IPS-NIHi7 (cell line): ENCODE results near the gene OR4E2.
A peak's percentile ranks its signal among the peaks of the same experiment; 100 is the strongest.
"Not testable (repeated sequence)": the region's sequence is repeated elsewhere in the genome, so short reads cannot be mapped to it uniquely, and the experiment has no call there.

Experiments used
- DNase-seq: peaks from one replicate; pipeline ENCODE4 v3.0.0; 2012; ENCODE audit warnings: mixed read lengths; ENCODE audit errors: extremely low spot score

The OR4E2 gene, protein sequence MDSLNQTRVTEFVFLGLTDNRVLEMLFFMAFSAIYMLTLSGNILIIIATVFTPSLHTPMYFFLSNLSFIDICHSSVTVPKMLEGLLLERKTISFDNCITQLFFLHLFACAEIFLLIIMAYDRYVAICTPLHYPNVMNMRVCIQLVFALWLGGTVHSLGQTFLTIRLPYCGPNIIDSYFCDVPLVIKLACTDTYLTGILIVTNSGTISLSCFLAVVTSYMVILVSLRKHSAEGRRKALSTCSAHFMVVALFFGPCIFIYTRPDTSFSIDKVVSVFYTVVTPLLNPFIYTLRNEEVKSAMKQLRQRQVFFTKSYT

GRCh38 chr14:21653331-21653885 is at the start of gene OR4E2:
Gene OR4E2, plus strand, starts transcription at chr14:21653835. Its CDS starts 11,248 bp downstream, at chr14:21665083.
- no peak for DNase-seq

- DNase-seq: no peak
Measured at GRCh38 chr14:21612324-21612723, 41.3 kb upstream of the OR4E2 start.

DNA sequence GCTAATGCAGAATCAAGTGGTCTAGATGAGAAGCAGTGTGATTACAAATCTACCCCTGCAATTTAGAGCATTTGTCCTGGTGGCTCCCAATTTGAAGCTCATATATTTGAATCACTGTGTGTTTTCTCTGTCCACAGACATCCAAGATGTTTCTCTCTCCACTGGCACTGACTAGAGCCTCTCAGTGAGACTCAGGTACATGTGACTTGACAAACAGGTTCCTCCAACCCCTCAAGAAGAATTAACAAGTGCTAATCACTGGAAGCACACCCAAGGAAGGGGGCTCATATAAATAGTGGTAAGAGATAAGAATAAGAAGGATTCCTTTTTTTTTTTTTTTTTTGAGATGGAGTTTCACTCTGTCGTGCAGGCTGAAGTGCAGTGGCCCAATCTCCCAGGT is 39.4 kb upstream of the OR4E2 start:
- peak; percentile 45 for DNase-seq

DNA sequence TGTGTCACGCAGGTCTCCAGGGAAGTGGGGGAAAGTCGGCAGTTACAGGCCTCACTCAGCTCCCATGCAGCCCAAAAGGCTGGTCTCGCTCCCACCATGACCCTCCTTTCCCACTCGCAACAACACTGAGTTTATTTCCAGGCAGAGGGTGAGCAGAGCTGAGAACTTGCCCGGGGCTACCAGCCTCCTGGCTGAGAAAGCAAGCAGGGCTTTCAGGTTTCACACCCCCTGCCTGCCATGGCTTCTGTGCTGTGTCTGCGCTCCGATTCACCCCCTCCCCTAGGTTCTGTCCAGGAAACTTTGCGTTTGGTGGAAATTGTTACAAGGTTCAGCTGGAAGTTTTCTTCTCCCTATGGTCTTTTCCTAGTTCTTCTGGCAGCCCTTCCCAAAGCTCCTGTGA is 36.0 kb upstream of the OR4E2 start:
- DNase-seq: no peak

GRCh38 chr14:21626491-21627230 is 27.0 kb upstream of the OR4E2 start:
- no peak for DNase-seq

GRCh38 chr14:21630503-21630902 is 23.1 kb upstream of the OR4E2 start:
- not testable (repeated sequence) for DNase-seq

DNA sequence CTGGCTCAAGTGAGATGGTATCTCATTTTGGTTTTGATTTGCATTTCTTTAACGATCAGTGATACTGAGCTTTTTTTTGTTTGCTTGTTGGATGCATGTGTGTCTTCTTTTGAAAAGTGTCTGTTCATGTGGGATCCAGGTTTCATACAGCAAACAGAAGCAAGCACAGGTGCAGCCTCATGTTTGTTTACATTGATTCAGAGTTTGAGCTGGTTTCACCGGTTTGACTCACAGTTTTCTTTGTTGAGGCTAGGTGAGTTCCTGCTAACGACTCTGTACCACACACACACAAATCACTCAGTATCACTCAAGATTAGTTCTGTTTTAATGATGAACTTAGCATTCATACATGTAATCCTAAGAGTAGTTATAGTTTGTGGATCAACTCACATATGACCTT is 22.6 kb upstream of the OR4E2 start:
- no peak for DNase-seq

DNA sequence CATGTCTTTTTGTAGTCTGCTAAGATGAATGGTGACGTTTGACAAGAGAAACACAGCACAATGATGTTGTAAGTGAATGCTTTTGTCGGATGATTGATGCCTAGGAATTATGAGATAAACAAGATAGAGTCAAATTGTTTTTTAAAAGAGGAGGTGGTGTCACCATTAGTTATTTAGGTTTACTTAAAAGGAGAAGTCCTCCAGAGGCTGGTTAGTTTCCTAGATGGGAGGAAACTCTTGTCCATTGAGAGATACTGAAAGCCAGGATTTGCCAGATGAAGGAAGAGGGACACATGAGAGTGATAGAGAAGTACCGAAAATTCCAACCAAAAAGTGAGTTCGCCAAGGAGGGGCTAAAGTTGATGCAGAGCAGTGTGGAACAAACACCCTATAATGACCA is 18.8 kb upstream of the OR4E2 start, which contains the start of gene OR10G2:
Gene OR10G2, minus strand, starts transcription at position 101 of the 400 bp plus-strand sequence. Its CDS starts 98 bp downstream, at position 3.
- no peak for DNase-seq

DNA sequence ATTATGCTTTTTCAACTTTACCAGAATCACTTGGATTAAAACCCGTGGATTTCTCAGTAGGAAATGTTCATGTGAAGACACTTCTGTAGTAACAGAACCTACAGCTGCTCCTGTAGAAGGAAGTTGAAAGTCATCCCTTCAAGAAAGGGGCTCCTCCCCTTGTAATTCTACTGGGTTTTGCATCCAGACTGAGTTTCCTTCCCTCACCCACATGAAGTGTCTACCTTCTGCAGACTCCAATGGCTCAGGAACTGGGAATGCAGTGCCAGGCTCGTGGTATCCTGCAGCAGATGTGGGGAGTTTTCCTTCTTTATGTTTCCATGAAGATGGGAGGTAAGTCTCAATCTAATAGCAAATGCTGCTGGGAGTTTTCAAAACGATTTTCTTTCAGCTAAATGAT is 11.0 kb upstream of the OR4E2 start:
- DNase-seq: no peak

- no peak for DNase-seq
Measured at GRCh38 chr14:21643407-21643806, 10.2 kb upstream of the OR4E2 start.

DNA sequence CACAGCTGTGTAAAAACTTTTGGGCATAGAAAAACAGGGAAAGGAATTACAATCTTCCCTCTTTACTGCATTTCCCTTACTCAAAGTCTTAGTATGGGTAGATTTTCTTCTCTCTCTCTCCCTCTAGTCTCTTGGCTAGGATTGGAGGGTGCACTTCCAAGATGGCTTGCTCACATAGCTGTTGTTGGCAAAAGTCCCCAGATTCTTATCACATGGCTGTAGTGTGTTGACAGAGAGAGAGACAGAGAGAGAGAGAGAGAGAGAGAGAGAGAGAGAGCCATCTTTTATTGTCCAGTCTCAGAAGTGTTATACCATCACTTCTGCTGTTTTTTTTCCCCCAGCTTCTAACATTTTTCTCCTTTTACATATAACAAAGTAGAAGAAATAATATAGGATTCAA is 6.3 kb upstream of the OR4E2 start:
- no peak for DNase-seq

DNA sequence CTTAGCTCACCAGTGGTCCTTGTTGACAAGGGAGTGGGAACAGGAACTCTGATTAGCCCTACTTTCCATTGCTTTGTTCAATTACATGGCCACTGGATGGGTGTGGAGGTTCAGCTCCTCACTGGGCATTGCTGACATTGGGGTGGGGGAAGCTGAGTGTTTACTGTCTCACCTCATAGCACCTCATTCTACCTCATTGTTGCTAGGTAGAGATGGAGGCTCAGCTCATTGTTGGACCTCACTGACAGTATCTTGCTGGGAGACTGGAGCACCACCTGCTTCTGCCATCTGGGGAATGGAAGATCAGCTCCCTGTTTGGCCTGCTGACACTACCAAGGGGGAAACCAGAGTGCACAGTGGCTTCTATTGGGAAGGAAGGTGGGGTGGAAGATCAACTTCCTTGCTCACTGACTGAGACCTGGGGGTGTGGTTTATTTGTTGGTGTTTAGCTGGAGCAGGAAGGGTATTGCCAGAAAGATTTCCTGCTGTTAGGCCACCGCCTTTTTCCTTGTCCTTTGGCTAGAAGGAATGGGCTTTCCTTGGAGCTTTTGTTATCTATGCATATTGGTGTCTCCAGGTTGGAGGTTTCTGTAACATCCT is 1.3 kb upstream of the OR4E2 start:
- peak; percentile 44 for DNase-seq

GRCh38 chr14:21654215-21654614 is 580 bp downstream of the OR4E2 start:
- no peak for DNase-seq

- DNase-seq: no peak
Measured at GRCh38 chr14:21656980-21657379, 3.3 kb downstream of the OR4E2 start.

DNA sequence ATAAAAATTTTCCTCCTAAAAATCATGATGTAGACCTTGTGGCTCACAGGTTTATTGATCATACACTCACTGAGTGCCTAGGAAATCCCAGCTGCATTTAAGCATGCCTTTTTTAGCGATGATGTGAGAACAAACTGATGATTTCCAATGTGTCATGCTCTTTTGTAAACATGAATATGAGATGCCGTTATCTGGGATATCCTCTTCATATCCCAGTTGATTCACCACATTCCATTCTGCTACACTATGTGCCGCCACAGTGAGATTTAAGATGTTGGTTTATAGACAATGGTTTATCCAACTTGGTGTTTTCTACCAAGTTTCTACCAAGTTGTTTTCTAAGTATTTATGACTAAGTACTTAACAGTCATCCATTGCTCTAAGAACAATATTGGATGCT is 14.7 kb downstream of the OR4E2 start:
- DNase-seq: no peak

DNA sequence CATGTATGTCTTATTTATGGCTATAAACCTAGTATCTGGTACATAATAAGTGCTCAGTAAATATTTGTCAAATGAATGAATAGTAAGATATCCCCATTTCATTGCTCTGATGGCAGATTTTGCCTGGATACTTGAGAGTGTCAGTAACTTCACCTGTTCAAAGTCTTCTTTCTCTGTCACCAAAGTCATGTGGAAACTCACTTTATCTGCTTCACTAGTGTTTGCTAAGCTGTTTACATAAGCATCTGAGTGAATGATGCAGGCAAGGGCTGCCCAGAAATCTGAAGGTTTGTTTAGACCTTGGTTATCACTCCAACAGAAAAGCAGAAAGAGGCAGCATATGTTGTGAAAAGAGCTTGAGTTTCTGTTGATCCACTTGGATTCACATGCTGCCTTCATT is 15.6 kb downstream of the OR4E2 start:
- no peak for DNase-seq

GRCh38 chr14:21671371-21671770 is 17.7 kb downstream of the OR4E2 start:
- no peak for DNase-seq

DNA sequence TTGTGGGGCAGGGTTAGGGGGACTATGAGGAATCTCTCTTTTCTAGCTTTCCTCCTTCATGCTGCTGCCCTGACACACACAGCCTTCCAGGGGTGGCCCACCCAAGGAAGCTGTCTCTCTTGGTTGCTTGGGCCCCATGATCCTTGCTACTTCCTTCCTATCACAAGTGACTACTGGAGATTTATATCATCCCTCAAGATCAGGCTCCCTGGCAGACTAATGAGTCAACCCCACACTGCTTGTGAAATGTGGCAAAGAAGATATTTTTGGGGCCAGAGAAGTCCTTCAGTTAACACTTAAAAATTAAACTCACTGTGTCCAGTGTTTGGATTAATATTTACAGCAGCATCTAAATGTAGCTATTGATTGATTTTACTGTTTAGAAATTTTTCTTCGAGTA is 18.5 kb downstream of the OR4E2 start:
- no peak for DNase-seq

GRCh38 chr14:21673718-21674117 is 20.1 kb downstream of the OR4E2 start, which contains the start of gene OR4E1:
Gene OR4E1, minus strand, starts transcription at chr14:21673818. Its CDS starts 2,883 bp downstream, at chr14:21670935.
- DNase-seq: no peak

GRCh38 chr14:21675566-21675965 is 21.9 kb downstream of the OR4E2 start:
- DNase-seq: no peak

DNA sequence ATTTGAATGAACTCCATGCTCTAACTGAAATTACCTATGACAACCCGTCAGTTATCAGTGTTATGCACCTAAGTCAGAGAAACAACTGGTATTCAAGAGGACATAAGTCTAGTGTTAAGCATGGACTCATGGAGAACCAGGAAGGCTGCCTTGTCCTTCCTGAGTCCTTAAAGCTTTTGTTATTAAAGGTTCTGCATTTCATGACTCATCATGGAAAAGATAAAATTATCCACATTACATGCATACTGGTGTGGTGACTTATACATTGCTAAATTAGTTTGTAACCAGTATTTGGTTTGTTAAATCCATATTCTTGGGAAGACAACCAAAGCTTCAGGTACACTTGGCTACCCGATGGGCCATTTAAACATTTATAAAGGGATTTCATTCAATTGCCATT is 26.4 kb downstream of the OR4E2 start:
- DNase-seq: no peak

- no peak for DNase-seq
Measured at GRCh38 chr14:21686468-21686867, 32.8 kb downstream of the OR4E2 start.
